T-helper 22 cell (primary cell): Measurements from ENCODE around the gene ADAMTSL4.

Experiments used
- DNase-seq: peaks from one replicate; pipeline ENCODE4 v3.0.0-alpha.2; 2020; ENCODE audit warnings: low read depth

The ADAMTSL4 gene

GRCh38 chr1:150535511-150536287 is 13.5 kb upstream of the ADAMTSL4 start:
- DNase-seq, result no peak

GRCh38 chr1:150536836-150537731 is 12.1 kb upstream of the ADAMTSL4 start:
- DNase-seq, result no peak

- no peak for DNase-seq
Measured at GRCh38 chr1:150537732-150538684, 11.2 kb upstream of the ADAMTSL4 start.

GRCh38 chr1:150543500-150544143 is 5.6 kb upstream of the ADAMTSL4 start:
- no peak for DNase-seq

GRCh38 chr1:150544204-150544603 is 5.0 kb upstream of the ADAMTSL4 start:
- DNase-seq, result no peak

GRCh38 chr1:150545486-150546032 is 3.6 kb upstream of the ADAMTSL4 start:
- no peak for DNase-seq

GRCh38 chr1:150546294-150546937 is 2.8 kb upstream of the ADAMTSL4 start:
- DNase-seq, result no peak

- no peak for DNase-seq
Measured at GRCh38 chr1:150548324-150548631, 930 bp upstream of the ADAMTSL4 start.

GRCh38 chr1:150549496-150550221 is 451 bp downstream of the ADAMTSL4 start:
- DNase-seq, result no peak

- no peak for DNase-seq
Measured at GRCh38 chr1:150550222-150551050, 1.2 kb downstream of the ADAMTSL4 start.

- no peak for DNase-seq
Measured at GRCh38 chr1:150551051-150551783, 2.0 kb downstream of the ADAMTSL4 start.

- no peak for DNase-seq
Measured at GRCh38 chr1:150551784-150552127, 2.5 kb downstream of the ADAMTSL4 start.

- DNase-seq, result no peak
Measured at GRCh38 chr1:150552128-150552910, 3.1 kb downstream of the ADAMTSL4 start.

GRCh38 chr1:150552911-150553289 is 3.7 kb downstream of the ADAMTSL4 start:
- DNase-seq, result no peak

- no peak for DNase-seq
Measured at GRCh38 chr1:150553392-150554085, 4.3 kb downstream of the ADAMTSL4 start.

GRCh38 chr1:150554086-150554452 is 4.9 kb downstream of the ADAMTSL4 start:
- no peak for DNase-seq
